ENCODE results near the gene ACTR10.
"Not testable (repeated sequence)": the region's sequence is repeated elsewhere in the genome, so short reads cannot be mapped to it uniquely, and the experiment has no call there.

Gene ACTR10

DNA sequence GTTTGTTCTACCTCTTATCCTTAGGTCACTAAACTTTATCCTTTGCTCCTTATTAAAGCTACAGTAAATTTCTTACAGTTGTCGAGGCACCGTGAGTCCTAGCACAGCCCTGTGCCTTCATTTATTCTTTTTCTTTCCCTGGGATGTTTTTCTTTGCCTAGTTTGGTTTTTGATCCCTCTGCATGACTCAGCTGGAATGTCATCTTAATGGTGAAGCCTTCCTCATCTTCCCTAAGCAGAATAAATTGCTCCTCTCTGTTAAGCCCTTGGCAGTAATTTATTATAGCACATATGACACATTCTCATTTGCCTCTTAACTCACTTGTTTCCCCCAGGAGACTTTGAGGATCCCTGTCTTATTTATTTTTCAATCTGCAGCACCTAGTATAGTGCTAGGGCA lies 16.6 kb downstream of the ACTR10 start:
- DNase-seq (ENCODE audit: low spot score) = no peak

DNA sequence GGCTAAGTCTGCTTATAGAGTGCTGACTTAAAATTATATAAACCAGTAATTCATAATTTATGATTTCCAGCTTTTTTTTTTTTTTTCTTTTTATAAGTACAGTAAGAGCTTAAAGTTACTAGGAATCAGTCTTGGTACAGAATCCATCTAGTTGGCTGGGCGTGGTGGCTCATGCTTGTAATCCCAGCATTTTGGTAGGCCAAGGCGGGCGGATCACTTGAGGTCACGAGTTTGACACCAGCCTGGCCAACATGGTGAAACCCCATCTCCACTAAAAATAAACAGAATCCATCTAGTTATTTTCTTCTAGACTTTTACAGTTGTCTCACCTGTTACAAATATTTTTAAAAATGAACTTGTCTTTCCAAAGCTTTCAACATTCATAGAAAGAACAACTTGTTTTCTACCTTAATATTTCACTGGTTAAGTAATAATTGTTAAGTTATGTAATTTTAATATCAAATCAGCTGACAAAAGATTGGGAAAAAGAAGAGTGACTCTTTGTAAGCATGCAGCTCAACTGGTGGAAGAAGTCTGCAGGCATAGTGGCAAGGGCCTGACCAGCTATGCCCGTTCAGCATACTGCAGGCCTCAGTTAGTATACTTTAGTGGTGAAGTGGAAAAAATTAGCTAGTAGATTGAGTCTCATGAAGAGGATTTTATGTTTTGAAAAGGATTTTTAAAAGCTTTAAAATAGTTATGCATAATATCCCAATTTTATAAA lies 27.3 kb downstream of the ACTR10 start:
- DNase-seq (ENCODE audit: low spot score) = no peak

DNA sequence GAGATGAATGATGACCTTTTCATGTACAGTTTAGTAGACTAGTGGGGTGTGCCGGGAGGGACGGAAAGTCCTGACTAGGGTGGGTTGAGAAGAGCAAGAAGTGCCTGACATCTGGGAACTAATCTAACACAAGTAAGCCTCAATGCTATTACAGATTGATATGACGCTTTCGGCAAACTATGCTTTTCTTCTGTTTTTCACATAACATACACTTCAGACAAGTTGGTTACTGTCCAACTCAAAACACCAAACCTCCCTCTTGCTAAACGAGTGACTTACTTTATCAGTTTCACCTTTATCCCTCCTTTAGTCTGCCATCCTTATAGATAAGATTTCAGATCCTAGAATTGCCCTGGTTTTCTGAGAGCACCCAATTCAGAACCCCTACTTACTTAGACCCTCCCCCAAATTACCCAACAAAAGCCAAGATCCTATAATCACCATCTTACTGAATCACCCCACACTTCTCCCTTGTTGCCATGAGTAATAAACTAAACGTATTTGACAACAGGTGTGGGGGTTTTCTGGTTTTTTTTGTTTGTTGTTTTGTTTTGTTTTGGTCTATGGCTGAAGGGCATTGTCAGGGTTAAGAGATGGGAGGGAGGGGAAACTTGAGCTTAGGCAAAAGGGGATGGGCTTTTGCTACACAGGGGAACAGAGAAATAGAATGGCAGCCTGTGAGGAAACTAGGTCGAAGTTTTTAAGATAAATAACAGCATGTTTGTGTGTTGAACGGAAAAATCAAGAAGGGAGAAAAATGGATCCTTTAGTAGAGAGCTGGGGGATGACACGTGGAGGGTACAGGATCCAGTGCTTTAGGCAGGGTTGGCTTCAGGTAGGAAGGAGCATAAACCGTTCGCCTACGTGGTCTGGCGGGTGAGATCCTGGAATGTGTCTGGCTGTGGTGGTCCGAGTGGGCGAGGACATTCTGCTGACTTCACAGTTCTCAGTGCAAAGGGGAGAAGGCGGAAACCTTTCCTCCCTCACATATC lies 38.6 kb downstream of the ACTR10 start:
- no peak for DNase-seq (ENCODE audit: low spot score)

DNA sequence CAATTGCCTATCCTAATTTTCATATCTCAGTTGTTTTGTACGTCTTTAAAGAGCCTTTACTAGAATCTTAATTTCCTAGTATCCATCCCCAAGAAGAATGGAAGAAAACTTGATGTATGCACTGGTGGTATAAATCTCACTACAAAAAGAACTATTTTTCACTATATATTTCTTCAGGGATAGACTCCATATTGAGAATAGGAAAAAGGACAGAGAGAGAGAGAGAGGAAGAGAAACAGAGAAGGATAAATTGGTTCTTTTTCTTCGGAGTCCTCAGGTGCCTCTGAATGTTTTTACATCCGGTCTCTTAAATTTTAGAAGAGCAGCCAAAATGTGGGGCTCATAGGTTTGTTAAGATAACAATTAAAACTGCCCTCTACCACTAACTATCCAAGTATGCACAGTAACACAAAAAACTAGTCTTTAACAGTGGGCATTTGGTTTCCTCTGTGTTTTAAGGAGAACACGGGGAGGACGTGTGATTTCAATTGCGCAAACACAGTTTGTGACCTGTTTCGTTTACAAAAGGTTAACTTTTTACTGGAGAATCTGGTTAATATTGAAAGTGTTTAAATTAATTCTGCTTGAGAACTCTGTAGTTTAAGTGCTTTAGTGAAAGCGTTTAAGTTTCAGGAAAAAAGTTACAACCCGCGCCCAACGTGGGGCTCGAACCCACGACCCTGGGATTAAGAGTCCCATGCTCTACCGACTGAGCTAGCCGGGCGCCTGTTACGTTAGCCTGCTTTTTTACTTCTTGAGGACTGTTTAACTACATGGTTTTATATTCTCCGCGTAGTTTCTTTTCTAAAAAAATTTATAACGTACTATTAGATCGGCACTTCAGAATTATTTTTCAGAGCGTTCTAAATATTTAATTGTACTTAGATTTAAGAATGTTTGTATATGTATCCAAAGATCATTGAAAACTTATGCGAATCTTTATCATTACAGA lies 39.6 kb downstream of the ACTR10 start:
- DNase-seq (ENCODE audit: low spot score) = peak; percentile 87

DNA sequence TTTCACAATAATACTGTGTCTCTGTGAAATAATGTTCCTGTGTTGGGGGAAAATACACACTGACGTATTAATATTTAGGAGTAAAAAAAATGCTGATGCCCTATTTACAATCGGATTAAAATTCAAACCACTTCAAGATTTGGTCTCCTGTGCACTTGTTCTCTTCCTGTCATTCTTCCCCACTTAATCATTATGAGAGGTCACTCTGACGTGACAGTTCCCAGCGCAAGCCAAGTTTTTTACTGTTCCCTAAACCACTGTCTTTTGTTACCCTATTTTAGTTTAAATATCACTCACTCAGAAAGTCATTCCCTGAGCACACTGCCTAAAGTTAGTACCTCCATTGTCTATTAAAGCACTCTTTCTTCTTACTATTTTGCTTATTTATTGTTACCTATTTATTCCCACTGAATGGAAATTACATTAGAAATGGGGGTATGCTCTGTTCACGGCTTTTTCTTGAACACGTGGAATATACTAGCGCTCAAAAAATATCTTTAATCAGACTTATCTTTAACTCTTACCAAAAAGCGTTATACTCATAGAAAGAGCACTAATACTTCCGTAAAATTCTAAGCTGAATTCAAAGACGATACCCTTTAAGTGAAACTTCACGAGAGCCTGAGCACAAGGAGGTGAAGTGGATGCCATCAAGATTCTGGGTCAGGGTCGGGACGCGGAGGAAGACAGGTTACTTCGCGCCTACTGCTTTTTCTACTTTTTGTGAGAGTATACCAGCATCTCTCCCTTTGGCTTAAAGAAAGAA lies 44.0 kb downstream of the ACTR10 start:
- DNase-seq (ENCODE audit: low spot score) = peak; percentile 43

DNA sequence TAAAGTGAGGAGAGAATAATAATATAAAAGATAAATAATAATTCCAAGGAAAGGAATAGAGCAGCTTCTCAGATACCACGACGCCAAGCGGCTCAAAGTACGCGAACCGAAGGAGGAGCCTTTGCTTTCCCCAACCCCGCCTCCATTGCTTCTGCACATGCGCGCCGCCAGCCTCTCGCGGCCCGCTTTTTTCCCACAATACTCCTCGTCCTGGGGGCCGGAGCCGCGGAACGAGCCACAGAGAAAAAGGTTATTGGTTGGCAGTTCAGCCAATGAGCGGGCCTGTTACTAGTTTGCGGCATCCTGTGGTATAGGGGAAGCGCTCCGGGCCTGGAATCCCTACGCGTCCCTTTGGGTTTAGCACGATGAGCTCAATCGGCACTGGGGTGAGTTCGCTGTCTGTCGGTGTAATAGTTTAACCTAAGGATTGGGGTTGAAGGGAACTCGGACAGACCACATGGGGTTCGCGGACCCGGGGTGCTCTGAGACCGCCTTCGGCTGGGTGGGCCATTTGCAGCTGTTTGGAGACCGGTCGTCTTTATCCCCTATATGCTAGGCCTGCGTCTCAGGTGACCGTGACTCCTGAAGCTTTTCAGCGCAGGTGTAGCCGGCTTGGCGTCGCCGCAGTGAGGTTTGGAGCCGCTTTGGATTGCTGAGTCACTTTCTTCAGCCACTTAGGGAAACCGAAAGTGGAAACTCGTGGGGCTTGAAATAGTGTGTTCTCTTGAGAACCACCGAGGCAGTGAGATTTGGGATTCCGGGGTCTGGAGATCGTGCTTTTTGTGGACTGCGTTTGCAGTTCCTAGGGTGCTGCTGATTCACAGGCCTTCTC lies 44.8 kb downstream of the ACTR10 start, which contains the start of gene PSMA3:
Gene PSMA3 (plus strand): TSS at position 288 of the 832 bp plus-strand sequence. CDS start 78 bp downstream, at position 366.
- DNase-seq (ENCODE audit: low spot score) = peak; percentile 98

DNA sequence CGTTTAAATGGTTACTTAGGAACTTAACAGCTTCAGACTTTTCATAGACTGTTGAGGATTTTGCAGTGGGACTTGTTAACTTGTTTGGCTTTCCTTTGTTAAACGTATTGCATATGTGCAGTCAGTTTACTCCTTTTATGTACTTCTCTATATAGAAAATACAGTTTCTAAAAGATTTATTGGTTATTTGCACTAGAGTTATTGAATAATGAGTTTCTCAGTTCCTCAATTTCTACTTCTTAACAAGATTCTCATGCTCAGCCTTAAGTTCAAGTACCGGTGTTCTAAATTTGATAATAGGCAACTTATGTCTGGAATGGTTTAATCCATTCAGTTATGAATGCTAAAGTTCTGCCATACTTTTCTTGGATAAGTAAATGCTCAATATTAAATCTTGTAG lies 45.6 kb downstream of the ACTR10 start:
- DNase-seq (ENCODE audit: low spot score) = peak; percentile 23

DNA sequence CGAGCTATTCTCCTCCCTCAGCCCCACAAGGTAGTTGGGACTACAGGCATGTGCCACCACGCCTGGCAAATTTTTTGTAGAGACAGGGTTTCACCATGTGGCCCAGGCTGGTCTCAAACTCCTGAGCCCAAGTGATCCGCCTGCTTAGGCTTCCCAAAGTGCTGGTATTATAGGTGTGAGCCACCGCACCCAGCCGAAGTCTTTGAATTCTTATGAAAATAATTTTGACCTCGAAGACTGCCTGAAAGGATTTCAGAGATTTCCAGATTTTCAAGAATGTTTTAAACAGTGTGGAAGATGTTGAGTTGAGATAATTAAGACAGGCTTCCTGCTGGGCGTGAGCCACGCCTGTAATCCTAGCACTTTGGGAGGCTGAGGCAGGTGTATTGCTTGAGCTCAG lies 49.7 kb downstream of the ACTR10 start:
- no peak for DNase-seq (ENCODE audit: low spot score)

DNA sequence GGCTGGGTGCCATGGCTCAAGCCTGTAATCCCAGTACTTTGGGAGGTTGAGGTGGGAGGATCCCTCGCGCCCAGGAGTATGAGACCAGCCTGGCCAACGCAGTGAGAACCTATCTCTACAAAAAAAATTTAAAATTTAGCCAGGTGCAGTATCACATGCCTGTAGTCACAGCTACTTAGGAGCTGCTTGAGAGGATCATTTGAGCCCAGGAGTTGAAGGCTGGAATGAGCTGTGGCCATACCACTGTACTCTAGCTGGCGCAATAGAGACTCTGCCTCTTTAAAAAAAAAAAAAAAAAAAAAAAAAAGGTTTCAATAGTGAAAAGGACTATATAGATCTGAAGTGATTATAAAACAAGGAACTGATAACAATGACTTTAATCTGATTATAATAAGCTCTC lies 58.2 kb downstream of the ACTR10 start:
- no peak for DNase-seq (ENCODE audit: low spot score)

DNA sequence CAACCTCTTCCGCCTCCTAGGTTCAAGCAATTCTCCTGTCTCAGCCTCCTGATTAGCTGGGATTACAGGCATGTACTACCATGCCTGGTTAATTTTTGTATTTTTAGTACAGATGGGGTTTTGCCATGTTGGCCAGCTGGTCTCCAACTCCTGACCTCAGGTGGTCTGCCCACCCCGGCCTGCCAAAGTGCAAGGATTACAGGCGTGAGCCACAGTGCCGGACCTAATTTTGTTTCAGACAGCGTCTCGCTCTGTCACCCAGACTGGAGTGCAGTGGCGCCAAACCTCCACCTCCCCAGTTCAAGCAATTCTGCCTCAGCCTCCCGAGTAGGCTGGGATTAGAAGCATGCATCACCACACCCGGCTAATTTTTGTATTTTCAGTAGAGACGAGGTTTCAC lies 62.1 kb downstream of the ACTR10 start:
- DNase-seq (ENCODE audit: low spot score) = not testable (repeated sequence)

DNA sequence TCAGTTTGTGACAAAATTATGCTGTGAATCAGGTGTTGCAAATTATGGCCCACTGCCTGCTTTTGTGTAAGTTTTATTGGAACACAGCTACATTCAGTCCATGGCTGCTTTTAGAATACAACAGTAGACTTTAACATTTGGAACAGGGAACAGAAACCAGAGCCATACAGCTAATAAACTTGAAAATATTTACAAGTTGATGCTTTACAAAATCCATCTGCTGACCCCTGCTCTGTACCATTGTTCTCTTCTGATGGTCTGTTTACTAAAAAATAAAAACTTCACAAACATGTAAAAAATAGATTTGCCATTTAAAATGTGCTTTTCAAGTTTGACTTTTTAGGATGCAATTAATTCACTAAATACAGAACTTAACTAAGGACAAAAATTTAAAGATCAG lies 65.5 kb downstream of the ACTR10 start:
- no peak for DNase-seq (ENCODE audit: low spot score)

DNA sequence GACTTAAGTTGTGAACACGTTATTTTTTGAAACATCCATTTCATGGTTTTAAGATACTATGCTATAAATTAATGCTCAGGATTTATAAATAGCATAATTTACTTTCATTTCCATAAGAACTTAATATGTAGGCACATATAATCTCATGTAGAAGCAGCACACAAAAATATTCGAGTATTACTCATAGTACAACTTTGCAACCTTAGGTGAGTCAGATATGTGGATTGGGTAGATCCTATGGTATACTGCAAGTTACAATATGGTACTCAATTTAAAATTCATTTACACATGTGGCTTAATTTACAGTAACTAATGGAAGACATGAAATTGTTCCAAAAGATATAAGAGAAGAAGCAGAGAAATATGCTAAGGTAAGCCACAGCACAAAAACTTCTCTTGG lies 70.7 kb downstream of the ACTR10 start:
- DNase-seq (ENCODE audit: low spot score) = no peak

DNA sequence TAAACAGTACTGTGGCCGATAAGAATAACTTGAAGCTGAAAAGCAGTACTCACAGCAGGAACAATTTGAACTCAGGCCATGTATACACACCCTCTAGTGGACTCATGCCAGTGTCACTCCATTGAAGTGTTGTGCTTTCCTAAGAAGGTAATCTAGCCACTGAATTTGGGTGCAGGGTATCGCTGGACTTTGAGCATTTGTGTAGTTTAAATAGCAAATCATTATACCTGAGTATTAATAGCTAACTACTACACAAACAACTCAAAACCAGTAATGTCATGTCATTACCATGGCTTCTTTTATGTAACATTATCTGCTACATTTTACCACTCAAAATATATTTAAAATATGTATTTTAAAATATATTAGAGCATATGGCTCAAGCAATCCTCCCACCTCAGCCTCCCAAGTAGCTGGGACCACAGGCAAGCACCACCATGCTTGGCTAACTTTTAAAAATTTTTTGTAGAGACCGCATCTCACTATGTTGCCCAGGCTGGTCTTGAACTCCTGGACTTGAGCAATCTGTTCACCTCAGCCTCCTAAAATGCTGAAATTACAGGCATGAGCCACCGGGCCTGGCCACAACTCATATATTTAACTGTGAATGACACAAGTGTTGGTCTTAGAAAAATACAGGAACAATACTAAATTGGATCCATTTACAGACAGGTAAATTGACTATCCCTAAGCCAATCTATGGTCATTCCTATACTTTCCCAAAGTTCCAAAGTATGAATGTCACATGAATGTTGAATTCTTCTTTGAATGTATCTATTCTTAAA lies 72.8 kb downstream of the ACTR10 start:
- peak; percentile 34 for DNase-seq (ENCODE audit: low spot score)

DNA sequence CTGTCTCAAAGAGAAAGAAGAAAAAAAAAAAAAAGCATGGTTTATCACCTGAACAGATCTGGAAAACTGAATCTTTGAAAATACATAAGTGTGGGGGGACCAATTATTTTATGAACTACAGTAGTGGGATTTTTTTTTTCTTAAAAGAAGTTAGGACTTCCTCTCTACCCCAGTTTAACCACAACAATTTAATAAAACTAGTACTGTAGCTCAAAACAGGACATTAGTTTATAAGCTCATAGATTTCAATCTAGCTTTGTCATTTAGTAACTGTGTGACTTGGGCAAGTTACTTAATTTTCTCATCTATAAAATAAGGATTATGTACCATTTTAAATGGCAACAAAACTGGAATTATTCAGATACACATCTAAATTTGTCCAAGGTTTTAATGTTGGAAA lies 74.9 kb downstream of the ACTR10 start:
- no peak for DNase-seq (ENCODE audit: low spot score)

DNA sequence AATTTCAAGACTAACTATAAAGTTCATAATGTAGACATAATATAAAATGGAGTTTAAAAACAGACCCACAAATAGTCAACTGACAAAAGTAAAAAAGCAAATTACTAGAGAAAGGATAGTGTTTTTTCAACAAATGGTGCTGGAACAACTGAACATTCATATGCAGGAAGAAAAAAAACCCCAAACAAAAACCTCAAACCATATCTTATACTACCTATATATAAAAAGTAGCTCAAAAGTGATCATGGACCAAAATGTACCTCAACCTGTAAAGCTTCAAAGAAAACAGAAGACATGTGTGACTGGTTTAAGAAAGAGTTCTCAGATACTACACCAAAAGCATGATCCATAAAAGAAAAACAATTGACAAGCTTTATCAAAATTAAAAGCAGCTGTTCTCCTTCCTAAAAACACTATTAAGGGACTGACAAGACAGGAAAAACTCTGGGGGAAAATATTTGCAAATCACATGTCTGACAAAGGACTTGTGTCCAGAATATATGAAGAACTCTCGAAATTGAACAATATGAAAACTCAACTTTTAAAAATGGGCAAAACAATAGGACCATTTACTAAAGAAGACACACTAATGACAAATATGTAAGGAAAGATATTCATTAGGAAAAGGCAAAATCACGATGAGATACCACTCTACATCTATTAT lies 75.7 kb downstream of the ACTR10 start:
- no peak for DNase-seq (ENCODE audit: low spot score)

DNA sequence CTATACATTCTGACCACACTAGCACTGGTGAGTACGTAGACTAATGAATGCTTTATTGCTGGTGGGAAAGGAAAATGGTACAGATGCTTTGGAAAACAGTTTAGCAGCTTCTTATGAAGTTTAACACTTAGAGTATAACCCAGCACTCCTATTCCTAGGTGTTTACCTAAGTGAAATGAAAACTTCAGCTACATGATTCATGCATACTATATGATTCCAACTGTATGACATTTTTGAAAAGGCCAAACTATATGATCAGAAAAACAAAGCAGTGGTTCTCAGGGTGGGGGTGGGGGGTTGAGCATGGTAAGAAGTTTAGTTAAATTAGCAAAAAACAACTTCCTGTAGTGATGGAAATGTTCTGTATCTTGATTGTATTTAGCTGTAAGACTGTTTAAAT lies 76.3 kb downstream of the ACTR10 start:
- no peak for DNase-seq (ENCODE audit: low spot score)

DNA sequence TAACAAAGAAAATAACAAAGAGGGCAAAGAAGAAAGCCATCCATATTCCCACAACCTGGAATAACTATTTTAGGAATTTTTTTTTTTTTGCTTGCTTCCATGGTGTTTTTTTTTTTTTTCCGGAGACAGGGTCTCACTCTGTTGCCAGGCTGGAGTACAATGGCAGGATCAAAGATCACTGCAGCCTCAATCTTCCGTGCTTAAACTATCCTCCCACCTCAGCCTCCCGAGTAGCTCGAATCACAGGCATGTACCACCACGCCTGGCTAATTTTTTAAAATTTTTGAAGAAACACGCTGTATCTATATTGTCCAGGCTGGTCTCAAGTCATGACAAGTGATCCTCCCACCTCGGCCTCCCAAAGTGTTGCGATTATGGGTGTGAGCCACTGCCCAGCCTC lies 78.2 kb downstream of the ACTR10 start:
- DNase-seq (ENCODE audit: low spot score) = no peak

DNA sequence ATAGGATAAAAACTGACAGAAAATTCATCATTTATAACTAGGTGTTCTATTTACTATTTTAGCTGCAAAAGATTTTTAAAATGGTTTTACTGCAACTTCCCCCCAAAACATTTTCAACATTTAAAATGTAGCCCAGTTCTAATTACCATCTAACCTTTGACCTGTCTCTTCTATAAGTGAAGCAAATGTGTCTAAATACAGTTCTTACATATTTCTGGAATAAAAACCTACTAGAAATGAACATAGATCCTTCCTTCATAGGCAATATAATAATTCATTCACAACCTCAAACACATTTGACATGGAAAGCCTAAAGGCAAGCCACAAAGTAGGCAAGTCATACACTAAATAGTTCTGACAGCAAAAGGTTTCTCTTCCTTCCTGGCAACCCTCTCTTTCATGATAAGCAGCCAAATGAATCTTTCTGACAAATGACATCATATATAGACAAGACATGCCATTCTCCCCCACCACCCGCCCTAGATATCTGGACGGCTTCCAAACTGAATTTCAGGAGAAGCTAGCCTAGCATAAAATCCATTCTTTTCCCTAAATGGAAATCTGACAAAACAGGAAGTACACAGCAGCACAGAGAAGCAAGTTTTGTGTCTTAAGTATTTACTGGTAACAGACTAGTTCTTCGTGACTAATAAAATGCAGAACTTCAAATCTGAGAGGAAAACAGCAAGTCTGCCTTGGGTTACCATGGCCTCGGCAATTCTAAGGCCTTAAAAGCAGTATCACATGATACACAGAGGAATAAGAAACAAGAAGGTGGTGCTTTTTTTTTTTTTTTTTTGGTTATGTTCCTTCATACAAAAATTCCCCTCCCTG lies 81.2 kb downstream of the ACTR10 start:
- DNase-seq (ENCODE audit: low spot score) = peak; percentile 46
